CD4-positive, alpha-beta T cell treated with Interleukin-1 beta for 1 hour (primary cell): Measurements from ENCODE around the gene OR6N1.
A peak's percentile ranks its signal among the peaks of the same experiment; 100 is the strongest.

Experiments
- DNase-seq, 2 donors: peaks; one replicate each; pipeline ENCODE4 v3.0.0-alpha.2; 2020 to 2022

OR6N1 gene, protein sequence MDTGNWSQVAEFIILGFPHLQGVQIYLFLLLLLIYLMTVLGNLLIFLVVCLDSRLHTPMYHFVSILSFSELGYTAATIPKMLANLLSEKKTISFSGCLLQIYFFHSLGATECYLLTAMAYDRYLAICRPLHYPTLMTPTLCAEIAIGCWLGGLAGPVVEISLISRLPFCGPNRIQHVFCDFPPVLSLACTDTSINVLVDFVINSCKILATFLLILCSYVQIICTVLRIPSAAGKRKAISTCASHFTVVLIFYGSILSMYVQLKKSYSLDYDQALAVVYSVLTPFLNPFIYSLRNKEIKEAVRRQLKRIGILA

DNA sequence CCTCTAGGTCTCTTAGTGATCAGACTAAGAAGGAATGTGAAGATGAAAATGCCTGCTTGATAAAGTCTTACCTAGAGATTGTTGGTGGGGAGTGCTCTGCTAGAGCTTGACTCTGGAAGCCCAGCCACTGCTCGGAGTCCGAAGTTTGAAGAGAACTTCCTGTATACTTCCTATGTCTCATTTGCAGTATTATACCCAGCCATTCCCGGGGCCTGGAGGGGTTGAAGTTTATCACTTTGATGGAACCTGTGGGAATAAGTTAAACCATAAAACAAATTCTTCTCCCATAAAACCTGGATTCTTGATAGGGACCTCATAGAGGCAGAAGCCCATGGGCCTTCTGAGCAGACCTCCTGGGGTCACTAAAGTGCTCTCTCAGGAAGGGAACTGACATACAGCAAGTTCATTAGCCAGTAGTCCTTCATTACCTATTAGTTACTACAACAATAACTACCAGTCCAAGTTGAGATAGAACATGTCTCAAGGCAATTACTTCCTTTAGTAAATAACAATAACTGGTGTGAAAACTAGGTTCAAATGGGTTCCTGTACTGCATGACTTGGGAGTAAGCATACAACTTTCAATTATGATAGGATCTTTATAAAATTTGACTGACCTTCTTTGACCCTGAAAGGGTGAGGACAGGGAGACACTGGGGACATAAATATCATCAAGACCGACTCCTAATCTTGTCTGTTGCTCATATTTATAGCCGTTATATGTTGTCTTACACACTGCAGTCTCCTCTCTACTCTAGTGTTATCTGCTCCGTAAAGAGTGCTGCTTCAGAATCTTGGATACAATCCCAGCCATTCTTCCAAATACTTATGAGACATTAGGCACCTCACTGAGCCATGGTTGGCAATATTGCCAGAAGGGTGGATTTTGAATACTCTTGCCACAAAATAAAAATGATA is at the start of gene OR6N1:
OR6N1 (minus strand) TSS at position 246 of the 917 bp plus-strand sequence. CDS start 5,513 bp downstream, outside the sequence.
- DNase-seq: no peak

DNA sequence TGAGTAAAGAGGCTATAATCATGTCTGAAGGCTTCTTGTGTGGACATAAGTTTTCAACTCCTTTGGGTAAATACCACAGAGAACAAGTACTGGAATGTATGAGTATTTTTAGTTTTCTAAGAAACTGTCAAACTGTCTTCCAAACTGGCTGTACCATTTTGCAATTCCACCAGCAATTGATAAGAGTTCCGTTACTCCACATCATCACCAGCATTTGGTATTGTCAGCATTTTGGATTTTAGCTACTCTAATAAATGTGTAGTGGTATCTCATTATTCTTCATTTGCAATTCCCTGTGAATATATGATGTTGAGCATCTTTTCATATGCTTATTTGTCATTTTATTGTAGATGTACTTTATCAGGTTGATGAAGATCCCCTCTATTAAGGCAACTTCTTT is 49.7 kb upstream of the OR6N1 start:
- DNase-seq: no peak

DNA sequence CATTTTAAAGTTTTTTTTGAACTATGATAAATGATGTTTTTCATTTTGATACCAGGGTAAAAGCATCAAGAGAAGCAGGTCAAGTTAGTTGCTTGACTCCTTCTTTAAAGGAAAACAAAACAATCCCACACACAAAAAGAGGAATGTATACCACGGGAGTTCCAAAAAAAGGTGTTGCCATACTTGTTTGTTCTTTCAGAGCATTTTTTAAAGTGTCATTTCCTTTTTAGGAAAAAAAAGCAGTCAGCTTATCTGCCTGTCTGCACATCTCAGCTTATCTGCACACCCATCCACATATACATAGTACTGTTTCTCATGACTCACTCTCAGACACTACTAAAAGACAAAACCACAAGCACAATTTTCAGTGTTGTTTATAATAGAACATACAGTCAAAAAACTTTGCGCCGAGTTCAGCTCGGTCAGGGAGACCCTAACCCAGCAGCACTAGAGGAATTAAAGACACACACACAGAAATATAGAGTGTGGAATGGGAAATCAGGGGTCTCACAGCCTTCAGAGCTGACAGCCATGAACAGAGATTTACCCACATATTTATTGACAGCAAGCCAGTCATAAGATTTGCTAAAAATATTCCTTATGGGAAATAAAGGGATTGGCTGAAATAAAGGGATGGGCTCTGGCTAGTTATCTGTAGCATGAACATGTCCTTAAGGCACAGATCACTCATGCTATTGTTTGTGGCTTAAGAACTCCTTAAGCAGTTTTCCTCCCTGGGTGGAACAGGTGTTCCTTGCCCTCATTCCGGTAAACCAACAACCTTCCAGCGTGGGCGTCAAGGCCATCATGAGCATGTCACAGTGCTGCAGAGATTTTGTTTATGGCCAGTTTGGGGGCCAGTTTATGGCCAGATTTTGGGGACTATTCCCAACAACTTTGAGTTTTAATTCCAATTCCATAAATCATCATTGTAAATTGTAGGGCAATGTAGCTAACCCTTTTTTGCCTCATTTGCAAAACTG is 47.8 kb upstream of the OR6N1 start:
- DNase-seq: peak in 1 of 2 donors; percentile 28

DNA sequence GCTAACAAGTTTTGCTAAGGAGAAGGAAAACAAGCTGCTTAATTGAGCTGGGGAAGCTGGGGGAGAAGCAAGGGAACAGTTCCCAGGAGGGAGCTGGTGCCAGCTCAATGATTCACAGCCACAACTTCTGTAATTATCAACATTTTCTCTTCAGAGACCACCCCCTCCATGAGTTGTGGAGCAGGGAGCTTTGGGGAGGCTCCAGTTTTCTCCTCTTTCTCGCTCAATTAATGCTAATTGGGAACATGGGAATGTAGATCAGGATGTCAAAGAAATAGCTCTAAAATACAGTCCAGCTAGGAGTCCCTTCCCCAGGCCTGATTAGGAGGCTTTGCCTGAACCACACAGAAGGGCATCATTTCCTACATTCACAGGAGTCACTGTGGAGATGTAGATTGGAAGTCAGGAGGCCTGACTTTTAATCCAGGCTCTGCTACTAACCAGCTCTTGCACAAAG is 47.0 kb upstream of the OR6N1 start:
- no peak for DNase-seq

DNA sequence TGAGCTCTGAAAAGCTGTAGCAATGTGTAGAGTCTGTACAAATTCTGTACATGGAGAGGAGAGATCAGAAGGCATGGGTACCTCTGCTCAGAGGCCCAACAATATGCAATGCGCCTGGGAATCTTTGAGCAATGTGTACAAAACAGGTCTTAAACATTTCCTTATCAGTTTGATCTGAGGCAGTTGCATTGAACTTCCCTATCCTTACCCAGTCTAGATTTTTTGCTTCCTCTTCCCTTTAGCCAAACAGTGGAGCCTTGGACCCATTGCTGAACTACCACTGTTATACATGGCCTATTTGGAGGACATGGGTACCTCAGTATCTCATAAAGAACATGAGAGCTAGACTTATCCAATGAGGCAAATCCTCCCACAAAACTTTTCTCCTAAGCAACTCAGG is 46.6 kb upstream of the OR6N1 start:
- no peak for DNase-seq

DNA sequence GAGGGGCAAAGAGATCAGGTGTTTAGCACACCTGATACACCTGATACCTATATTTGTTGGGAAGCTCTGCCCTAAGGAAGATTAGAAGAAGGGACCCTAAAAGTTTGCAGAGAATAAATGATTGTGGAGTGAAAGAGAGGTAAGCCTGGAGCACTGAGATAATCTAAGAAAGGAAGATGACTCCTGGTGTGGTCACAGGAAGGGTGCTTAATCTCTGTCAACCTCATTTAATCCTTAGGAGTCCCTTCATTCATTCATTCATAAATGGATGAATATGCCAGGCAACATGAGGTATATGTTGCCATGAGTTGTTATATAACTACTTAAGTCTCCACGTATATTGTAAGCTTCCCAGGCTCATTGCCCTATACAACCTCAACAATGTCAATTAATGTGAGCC is 43.0 kb upstream of the OR6N1 start:
- no peak for DNase-seq

DNA sequence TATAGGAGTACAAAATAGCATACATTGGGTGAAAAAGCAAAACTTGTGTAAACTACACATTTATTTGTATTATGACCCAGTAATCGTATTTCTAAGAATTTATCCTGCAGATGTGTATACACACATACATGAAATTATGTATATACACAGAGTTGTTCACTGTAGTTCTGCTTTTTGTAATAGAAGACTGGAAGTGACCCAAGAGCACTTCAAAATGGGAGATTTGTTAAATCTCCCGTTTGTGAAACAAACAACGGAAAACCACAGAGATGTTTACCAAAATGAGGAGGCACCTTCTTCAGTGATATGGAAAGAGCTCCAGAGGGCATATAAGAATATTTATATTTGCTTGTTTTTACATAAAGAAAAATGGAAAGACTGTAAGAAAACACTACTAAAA is 41.2 kb upstream of the OR6N1 start:
- no peak for DNase-seq

DNA sequence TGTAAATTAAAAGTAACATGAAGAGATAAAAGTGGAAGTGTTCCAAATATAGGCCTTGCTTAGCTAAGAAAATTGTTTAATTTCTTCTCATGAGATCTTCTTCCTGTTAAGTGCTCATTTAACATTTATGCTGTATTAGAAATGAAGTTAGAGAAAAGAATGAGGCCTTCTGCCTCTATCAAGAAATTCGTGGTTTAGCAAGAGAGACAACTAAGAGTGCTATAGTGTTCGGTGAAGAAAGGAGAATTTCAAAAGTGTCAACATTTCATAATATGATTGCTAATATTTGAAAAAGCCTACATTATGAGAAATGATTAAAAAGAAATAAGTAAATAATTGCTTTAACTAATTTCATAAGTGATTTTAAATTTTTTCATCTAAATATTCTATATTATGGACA is 40.3 kb upstream of the OR6N1 start:
- DNase-seq: no peak

DNA sequence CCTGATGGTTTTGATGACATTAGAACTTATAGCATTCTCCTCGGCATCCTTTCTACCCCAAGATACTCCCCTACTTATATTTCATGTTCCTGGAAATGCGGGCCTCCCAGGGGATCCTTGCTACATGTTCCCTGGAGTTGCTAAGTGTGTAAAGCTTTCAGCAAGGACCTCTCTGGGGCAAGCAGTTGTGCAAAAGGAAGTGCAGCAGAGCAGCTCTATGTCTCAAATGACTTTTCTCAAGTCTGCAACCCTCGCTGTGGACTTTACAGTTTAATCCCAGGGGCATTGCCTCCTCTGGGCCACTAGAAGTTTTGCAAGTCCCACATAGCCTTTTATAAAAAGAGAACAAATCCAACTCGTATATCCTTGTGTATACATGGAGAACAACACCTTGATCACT is 38.3 kb upstream of the OR6N1 start:
- DNase-seq: no peak

DNA sequence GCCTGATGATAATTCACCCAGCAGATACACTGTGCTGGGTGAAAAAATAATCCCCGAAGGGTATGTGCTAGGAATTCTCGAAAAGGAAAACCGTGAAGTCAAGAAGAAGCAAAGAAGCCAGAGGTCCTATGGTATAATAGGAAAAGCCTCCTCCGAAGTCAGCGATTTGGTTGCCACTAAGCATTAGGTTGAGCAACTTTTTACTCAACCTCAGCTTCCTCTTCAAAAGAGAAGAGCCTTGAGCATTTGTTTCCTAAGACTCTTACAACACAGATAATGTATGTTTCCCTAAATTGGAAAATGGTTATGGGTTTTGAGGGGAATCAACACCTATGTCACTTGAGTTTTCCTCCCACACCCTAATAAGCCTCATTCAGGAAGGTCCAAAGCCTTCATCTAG is 37.9 kb upstream of the OR6N1 start:
- DNase-seq: no peak

DNA sequence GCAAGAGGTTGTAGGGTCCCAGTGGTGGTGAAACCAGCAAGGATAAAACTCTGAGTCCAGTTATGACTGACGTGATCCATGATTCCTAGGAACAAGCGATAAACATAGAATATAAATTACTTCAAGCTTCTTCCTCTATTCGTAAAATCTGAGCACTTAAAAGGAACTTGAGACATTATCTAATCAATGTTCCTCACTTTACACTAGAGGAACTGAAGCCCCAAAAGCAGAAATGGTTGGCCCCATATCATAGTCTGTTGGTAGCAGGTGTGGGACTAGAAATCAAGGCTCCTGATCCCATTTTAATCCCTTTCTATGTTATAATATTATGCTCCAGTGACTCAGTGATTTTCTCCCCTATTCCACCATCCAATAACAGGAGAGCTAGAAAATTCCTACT is 37.3 kb upstream of the OR6N1 start:
- no peak for DNase-seq

DNA sequence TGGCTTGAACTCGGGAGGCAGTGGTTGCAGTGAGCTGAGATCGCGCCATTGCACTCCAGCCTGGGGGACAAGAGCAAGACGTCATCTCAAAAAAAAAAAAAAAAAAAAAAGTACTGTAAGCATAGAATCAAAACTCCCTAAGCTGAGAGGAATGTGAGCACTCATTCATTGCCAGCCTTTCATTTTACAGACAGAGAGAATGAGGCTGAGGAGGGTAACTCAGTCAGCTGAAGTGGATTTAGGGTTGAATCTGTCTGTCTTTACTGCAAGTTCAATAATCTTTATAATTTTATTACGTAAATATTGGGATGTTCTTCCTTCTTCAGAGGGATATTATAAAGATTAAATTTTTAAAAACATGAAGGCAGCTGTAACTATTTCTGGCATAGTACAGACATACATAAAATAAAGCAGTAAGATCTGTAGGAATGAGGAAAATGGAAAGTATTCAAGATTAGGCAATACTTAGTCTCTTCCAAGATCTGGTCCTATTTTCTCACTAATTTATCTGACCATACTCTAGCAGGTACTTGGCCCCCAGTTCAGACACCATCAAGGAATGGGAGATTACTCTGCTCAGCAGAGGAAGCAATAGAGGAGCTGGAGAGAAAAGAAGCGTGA is 35.0 kb upstream of the OR6N1 start:
- DNase-seq: no peak

DNA sequence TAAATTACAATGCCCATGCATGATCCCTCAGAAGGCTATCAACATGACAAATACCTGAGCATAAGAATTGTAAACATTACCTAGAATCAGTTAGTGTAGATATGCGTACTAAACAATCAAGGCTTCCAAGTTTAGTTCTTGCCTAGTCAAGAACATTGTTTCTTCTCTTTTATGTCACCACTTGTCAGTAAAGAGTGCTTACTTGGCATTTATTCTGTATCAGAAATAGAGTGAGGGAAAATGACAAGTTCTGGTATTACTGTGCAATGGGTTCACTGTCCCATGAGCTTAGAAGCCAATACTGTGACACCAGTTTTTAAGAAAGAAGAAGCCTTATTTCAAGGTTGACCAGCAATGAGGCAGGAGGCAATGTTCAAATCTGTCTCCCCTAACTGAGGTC is 31.7 kb upstream of the OR6N1 start:
- no peak for DNase-seq

DNA sequence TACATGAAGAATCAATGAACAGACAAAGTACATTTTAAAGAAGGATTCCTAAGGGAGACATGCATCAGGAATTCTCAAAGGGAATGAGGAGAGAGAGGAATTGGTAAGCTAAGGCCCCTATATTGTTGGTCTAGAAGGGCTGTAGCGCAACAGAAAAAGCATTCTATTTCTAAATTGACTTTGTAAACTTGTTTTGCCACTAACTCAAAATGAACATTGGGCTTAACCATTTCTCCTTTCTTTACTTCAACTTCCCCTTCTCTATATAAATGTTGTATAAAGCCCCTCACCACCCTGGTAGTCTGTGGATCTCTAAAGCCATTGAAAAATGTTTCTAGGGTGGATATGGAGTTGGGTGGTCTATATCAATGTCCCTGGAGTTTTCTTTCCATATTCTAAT is 29.4 kb upstream of the OR6N1 start:
- DNase-seq: no peak

DNA sequence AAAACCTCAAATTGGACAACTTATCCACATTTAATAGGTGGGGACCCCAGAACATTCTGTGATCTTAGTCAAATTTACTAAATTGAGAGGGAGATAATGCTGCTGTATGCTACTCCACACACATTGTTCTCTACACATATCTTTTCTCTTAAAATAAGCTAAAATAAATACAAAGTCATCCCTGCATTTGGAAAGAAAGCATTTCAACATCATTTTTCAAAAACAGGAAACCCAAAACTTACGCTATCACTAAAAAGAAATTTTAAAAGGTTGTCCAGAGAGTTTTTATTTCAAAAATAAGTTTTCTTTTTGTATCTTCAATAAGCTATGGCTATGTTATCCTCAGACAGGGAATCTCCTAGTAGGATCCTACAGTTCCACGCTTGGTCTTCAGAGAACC is 28.5 kb upstream of the OR6N1 start:
- DNase-seq: no peak

DNA sequence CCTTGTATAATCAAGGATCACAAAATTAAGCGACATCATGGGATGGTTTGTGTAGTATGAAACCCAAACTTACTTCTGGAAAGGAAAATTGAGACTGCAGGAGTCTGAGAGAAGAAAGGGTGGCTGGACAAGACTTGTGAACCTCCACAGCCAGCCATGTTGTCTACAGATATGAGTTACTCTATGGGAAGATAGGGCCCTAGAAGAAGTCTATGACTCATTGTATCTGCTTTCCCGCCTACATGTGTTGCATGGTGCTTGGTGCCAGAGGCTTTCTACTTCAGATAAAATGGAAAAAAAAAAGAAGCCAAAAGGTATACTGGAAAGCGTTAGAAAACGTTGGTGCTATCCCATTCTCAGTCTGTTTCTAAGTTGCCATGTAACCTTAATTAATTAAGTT is 27.7 kb upstream of the OR6N1 start:
- no peak for DNase-seq

DNA sequence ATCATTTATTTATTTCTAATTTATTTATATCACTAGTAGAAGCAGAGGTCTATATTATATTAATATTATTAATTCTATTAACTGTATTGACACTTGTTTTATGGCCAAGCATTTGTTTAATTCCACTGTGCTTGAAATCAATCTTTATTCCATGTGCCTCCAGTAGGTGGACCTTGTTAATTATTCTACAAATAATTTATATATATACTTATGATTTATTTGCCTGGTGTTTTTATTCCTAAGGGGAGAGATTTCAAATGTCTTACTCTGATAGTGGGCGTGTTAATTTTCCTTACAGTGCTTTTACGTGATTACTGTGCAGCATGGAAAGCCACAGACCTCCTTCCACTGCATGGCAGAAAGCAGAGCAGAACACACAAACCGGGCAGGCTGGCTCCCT is 26.5 kb upstream of the OR6N1 start:
- DNase-seq: peak in 1 of 2 donors; percentile 3

DNA sequence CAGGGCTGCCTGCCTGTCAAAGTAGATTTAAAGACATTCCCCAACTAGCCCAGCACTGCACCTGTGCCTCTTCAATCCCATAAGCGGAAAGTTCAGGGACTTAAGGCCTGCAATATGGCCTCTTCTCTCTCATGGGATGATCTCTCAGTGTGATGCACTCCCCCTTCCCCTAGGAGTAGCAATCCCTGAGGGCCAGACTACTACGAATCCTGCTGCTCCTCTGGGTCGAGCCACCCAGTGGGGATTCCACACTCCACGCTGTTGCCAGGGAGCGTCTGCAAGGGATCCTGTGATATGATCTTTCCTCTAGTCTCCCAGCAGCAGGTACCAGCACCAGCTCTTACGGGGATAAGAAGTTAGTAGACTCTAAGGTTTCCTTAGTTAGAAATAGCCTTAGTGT is 22.3 kb upstream of the OR6N1 start:
- no peak for DNase-seq

DNA sequence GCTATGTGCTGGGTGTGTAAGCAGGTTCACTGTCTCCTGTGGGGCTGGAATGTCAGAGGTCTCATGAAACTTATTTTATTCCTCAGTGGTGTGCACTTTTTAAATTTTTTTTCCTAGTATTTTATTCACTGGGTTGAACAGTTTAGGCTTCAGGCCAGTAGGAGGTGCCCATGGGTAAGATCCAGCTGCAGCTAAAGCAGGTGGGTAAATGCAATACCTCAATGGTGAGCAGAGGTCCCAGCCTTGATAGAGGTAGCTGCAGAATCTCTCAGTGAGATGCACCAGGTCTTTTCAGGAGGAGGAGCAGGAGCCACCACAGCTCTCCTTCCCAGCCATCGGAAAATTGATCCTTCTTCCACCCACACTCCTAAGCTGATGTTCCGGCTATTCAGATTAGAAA is 21.6 kb upstream of the OR6N1 start:
- DNase-seq: peak; percentile 19 to 43

DNA sequence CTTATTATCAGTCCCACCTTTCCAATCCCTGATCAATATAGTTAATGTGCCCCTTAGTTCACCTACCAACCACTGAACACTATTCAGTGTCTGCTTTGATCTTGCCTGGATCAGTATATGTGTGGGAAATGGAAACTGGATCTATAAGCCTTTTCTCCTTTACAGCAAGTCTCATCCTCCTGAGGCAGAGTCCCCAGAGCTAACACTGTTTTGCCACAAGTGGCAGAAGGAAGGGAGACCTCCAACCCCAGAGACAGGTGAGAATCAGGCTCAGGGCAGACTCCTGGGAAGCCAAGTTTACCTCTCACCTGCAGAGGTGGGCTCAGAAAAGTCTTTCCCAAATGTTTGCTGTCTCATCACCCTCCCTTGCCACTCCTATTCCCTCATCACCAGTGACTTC is 9.1 kb upstream of the OR6N1 start, which contains the start of gene OR6N2:
OR6N2 (minus strand) TSS at position 101 of the 400 bp plus-strand sequence. CDS start 3,569 bp downstream, outside the sequence.
- DNase-seq: no peak

DNA sequence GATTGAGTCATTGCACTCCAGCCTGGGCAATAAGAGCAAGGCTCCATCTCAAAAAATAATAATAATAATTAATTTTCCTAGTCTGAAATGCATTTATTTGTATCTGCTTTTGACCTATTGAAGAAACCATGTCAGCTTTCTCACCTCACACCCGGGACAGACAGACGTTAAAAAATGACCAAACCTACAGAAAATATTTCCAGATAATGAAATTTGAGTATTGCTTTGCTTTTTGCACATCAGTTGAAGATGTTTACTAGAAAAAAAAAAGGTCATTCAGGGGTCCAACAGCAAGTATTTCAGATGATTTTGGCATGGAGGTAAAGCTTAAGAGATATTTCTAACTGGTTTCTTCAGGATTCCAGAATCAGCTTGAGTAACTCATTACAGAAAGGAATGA is 17.6 kb downstream of the OR6N1 start, which contains the start of gene OR6K6:
OR6K6 (plus strand) TSS at position 301 of the 400 bp plus-strand sequence. CDS start 168 bp downstream, outside the sequence.
- no peak for DNase-seq

DNA sequence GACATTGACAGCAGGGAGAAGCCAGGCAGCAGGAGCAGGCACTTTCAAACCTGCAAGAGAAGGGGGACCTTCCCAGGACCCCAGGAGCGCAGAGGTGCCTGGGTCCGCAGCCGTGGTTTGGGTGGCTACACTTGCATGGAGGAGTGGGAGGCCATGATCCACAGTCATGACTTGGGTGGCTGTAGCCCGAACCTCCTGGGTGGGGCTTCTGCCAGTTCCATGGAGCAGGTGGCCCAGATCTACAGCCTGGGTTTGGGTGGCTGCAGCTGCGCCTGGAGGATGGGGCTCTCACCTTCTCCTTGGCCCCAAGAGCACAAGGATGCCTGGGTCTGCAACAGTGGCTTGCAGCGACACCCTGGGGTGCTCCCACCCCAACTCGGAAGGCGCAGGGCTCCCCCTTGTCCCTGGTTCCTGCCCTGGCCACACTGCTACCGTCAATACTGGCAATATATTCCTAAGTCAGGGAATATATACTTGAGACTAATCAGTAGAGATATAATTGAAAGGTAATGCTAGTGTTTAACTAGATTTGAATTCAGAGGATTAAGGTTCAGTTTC is 19.8 kb downstream of the OR6N1 start:
- DNase-seq: no peak
